ENCODE data around the gene TXNDC5.
"Not testable (repeated sequence)": the region's sequence is repeated elsewhere in the genome, so short reads cannot be mapped to it uniquely, and the experiment has no call there.

Gene TXNDC5

GRCh38 chr6:7894262-7895124, 16.1 kb downstream of the TXNDC5 start:
- DNase-seq, result no peak

- DNase-seq, result no peak
These were observed 17.2 kb downstream of the TXNDC5 start for GRCh38 chr6:7893342-7893741.

GRCh38 chr6:7892367-7892766, 18.2 kb downstream of the TXNDC5 start:
- not testable (repeated sequence) for DNase-seq

DNA sequence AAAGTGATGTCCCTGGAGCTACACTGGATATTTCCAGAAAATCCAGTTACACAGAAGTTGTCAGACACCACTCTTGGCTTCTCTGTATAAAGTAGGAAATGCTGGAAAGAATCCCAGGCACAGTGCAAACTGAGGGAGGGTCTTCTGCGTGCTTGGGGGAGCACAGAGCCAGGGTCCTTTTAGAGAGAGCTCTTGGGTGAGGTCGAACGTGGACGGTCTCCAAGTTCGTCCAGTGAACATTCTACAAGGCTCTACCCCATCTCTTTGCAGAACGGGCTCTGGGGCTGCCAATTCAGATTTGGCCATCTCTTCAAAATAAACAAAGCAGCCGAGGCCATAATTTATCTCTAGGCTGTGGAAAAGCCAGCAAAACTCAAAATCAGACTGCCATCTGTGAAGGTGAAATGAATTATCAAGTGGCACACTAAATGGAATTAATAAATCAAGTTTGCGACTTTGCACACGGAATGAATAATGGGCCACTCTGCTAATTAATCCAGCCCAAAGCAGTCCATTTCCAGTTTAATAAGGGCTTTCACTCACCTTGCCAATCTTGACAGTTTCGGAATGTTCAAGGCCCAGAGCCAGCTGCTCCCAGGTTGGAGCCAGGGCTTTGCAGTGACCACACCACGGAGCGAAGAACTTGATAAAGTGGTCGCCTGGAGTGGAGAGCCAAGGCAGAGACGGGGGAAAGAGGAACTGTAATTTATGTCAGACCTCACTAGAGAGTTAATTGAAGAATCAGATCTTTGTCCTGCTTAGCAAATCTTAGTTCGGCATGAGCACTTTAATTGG, 19.3 kb downstream of the TXNDC5 start:
- no peak for DNase-seq

DNA sequence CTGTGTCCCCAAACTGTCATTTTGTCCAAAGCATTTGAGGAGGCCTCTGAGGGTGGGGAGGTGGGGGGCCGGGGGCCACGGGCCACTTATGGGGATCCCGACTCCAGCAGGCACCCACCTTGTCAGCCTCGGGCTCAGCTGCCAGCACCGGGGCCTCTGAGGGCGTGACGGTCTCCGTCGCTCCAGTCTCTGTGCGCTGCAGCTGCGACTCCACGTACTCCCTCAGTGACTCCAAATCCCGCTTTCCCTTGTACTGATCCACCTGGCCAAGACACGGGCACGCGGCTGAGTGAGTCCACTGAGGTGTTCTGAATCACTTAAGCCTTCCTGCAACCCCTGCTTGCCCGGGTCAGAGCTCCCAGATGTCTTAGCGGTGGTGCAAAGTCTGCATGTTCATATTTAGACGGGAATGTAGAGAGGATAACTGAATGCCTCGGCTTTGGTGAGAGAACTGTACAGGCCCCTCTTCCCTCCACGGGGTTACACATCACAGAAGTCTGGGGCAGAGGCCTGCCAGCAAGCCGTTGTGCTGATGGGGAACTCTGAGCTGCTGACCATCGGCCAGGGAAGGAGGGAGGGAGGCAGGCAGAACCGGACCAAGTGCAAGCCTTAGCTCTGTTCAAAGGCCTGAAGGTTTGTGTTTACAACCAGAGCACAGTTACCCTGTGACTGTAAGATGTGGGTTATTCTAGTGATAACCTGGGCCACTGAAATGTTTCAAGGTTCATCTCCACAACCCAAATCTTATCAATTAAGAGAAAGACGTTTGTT, 21.8 kb downstream of the TXNDC5 start:
- no peak for DNase-seq

GRCh38 chr6:7887278-7887991, 23.2 kb downstream of the TXNDC5 start:
- DNase-seq, result no peak

GRCh38 chr6:7886132-7886531, 24.5 kb downstream of the TXNDC5 start:
- no peak for DNase-seq

DNA sequence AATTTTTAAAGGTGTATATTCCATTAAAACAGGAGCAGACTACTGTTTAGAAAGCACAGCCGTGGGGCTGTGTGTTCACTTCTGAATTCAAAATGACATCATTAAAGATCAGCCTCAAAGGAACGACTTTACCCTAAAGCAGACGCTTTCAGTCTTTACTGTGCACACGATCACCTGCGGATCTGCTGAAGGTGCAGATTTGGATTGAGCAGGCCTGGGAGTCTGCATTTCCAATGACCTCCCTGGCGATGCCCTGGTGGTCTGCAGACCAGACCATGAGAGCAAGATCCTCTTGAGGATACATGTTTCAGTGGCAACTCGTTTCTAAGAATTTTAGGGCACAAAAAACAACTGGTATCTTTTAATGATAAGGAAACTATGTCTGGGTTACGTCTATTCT, 27.2 kb downstream of the TXNDC5 start:
- no peak for DNase-seq

GRCh38 chr6:7882505-7883257, 27.9 kb downstream of the TXNDC5 start:
- no peak for DNase-seq

GRCh38 chr6:7881765-7882500, 28.7 kb downstream of the TXNDC5 start:
- DNase-seq, result no peak

DNA sequence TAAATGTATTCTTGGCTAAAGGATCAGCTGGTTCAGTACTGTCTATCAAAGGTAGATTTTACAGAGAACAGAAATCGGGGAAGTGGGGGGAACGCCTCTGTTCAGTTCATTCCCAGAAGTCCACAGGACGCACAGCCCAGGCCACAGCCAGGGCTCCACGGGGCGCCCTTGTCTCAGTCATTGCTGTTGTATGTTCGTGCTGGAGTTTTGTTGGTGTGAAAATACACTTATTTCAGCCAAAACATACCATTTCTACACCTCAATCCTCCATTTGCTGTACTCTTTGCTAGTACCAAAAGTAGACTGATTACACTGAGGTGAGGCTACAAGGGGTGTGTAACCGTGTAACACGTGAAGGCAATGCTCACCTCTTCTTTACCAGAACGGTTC, 29.9 kb downstream of the TXNDC5 start:
- no peak for DNase-seq

DNA sequence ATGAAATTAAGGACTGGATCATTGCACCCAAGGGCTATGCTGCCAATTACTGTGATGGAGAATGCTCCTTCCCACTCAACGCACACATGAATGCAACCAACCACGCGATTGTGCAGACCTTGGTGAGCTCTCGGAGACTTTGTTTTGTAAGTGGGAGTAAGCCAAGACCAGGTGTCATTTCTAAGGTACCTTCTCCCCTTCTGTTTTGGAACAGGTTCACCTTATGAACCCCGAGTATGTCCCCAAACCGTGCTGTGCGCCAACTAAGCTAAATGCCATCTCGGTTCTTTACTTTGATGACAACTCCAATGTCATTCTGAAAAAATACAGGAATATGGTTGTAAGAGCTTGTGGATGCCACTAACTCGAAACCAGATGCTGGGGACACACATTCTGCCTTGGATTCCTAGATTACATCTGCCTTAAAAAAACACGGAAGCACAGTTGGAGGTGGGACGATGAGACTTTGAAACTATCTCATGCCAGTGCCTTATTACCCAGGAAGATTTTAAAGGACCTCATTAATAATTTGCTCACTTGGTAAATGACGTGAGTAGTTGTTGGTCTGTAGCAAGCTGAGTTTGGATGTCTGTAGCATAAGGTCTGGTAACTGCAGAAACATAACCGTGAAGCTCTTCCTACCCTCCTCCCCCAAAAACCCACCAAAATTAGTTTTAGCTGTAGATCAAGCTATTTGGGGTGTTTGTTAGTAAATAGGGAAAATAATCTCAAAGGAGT, 30.4 kb downstream of the TXNDC5 start:
- DNase-seq, result no peak

DNA sequence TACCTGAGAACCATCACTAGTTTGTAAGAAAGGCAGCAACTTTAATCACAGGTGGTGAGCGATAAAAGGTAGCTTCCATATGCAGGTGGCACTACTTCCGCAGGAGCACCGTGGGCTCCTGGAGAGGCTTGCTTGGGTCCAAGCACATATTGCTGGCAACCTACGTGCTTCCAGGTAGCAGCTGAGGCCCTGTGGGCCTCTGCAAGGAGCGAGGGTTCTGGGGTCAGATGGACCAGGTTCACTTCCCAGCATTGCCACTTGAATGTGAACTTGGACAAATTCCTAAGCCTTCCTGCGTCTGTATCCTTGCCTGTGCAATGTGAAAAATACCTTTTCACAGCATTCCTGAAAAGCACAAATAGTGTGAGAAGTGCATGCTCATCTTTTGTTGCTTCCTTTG, 31.0 kb downstream of the TXNDC5 start:
- DNase-seq, result no peak

- no peak for DNase-seq
These were observed 31.5 kb downstream of the TXNDC5 start for GRCh38 chr6:7879043-7879442.

DNA sequence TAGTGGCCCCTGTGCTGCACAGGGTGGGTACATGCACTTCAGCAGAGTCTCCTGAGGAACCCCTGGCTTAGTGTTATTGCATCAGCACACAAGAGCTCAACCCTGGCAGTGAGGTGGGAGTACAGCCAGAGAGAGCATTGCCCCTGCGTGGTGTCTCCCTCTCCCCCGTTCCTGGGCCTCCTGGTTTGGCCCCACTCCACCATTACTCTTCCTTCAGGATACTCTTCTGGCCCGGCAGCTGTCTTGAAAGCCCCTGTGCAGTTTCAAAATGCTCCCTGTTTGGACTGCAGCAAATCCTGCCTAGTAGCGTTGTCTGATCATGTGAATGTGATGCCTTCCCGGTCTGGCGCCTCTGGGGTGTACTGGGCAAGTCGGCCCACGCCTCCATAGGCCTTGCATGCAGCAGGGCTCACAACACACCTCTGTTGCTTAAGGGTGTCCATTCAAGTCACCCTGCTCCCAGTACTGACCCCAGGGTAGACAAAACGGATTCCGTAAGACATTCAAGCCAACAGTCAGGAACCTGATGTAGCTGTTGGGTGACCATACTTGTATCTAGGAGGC, 32.1 kb downstream of the TXNDC5 start:
- DNase-seq, result no peak

DNA sequence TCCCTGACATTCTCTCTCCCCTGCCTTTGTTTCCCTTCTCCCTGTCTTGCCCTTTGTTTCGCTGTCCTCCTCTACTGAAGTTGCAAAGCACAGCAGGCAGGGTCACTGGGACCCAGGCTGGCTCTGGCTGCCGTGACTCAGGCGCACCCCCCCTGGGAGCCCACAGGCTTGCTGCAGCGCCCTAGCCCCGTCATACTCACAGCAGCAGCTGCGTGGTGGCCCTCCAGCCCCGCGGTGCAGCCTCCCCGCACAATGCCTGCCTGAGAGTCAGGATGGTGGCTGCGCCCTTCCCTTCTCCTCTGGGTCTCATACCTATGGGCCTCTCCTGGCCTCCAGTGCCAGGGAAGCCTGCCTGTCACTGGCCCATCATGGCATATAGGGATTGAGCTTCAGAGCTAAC, 41.7 kb downstream of the TXNDC5 start:
- no peak for DNase-seq

GRCh38 chr6:7866526-7866925, 44.1 kb downstream of the TXNDC5 start:
- DNase-seq, result no peak

DNA sequence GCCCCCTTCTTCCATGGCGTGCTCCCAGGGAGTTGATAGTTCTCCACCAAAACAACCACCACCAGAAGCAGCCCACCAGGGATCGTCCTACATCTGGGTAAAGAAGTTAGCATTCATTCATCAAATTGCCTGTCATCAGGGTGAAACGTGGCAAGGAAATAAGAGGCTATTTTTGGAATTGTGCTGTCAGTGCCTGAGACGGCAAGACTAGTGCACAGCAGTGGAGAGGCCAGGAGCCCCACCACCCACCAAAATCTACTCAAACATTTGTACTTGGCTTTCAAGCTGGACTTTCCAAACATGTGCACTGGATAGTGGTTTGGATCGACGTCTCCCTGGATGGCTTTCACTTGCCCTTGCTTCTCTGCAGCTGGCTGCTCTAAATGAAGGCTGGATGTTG, 44.8 kb downstream of the TXNDC5 start:
- DNase-seq, result no peak

- no peak for DNase-seq
These were observed 51.0 kb downstream of the TXNDC5 start for GRCh38 chr6:7859591-7859990.

- no peak for DNase-seq
These were observed 58.8 kb downstream of the TXNDC5 start for GRCh38 chr6:7851780-7852179.
